DND-41 (cell line): ENCODE results near the gene PRG2.
"Not testable (repeated sequence)": the region's sequence is repeated elsewhere in the genome, so short reads cannot be mapped to it uniquely, and the experiment has no call there.

Experiments used
- ATAC-seq: fragments of 200-7000 bp; cut with Tn5 transposase; 3 replicates; pipeline ENCODE4 v1.9.1; 2021; ENCODE audit warnings: low read depth; ENCODE audit not compliant: insufficient read depth
- DNase-seq: peaks from one replicate; pipeline ENCODE4 v3.0.0-alpha.2; 2020
- H2AFZ ChIP-seq: 2 replicates; pipeline ENCODE4 v1.6.0; 2012; ENCODE audit warnings: low read depth, low read length
- H3K27ac ChIP-seq: 2 replicates; pipeline ENCODE4 v1.5.1; 2012; ENCODE audit warnings: low read length, inconsistent platforms
- H3K27me3 ChIP-seq: fragments of 200-600 bp; sonication (generic); 2 replicates; pipeline ENCODE4 v1.6.0; 2012; ENCODE audit warnings: low read length, mild to moderate bottlenecking, inconsistent platforms; ENCODE audit not compliant: insufficient read depth, poor library complexity
- H3K36me3 ChIP-seq: 2 replicates; pipeline ENCODE4 v1.5.1; 2012; ENCODE audit warnings: low read length, inconsistent platforms; ENCODE audit not compliant: insufficient read depth
- H3K4me1 ChIP-seq: 2 replicates; pipeline ENCODE4 v1.5.1; 2012; ENCODE audit warnings: mild to moderate bottlenecking, low read length; ENCODE audit not compliant: insufficient read depth
- H3K4me2 ChIP-seq: 2 replicates; pipeline ENCODE4 v1.6.0; 2012; ENCODE audit warnings: mild to moderate bottlenecking, moderate library complexity, low read length, inconsistent platforms; ENCODE audit not compliant: insufficient read depth
- H3K4me3 ChIP-seq, 2 experiments: fragments of 200-600 bp in 1 of 2; shearing (Covaris generic) in 1 of 2; 2 replicates each; pipeline ENCODE4 v1.5.1; 2012 to 2016; ENCODE audit warnings: inconsistent platforms in 2 of 2, low read length in 2 of 2, mild to moderate bottlenecking in 2 of 2, low read depth in 1 of 2, moderate library complexity in 1 of 2
- H3K79me2 ChIP-seq: 2 replicates; pipeline ENCODE4 v1.6.0; 2012; ENCODE audit warnings: low read length, inconsistent platforms; ENCODE audit not compliant: insufficient read depth
- H3K9ac ChIP-seq: 2 replicates; pipeline ENCODE4 v1.6.0; 2012; ENCODE audit warnings: low read depth, mild to moderate bottlenecking, inconsistent platforms, low read length, moderate library complexity
- H3K9me3 ChIP-seq: 2 replicates; pipeline ENCODE4 v1.5.1; 2012; ENCODE audit warnings: low read length, moderate library complexity, mild to moderate bottlenecking, inconsistent platforms; ENCODE audit not compliant: insufficient read depth, severe bottlenecking
- H4K20me1 ChIP-seq: 2 replicates; pipeline ENCODE4 v1.6.0; 2012; ENCODE audit warnings: low read length; ENCODE audit not compliant: insufficient read depth
- CTCF ChIP-seq: IDR thresholded peaks from 2 replicates; pipeline ENCODE4 v1.5.1; 2012; ENCODE audit warnings: borderline replicate concordance, low read length, moderate library complexity, mild to moderate bottlenecking; ENCODE audit not compliant: poor library complexity, severe bottlenecking; ENCODE audit errors: extremely low read depth
- EZH2 ChIP-seq: IDR thresholded peaks from 3 replicates; pipeline ENCODE4 v1.6.1; 2012; ENCODE audit warnings: borderline replicate concordance, low read depth, mild to moderate bottlenecking, moderate library complexity, low read length, inconsistent platforms; ENCODE audit not compliant: severe bottlenecking

The PRG2 gene

GRCh38 chr11:57406337-57406904 is 16.0 kb upstream of the PRG2 start:
- DNase-seq: no peak
- Histone ChIP-seq H3K9me3 (no peaks in the 10 kb centered on the region), H3K9ac (no peak overlapping the region)

GRCh38 chr11:57405271-57405860 is 14.9 kb upstream of the PRG2 start:
- H3K9ac ChIP-seq: no peak overlapping the region
- H3K4me2 ChIP-seq: no peak overlapping the region
- peaks cover 32% of the 10 kb centered on the region for H4K20me1 ChIP-seq
- no peaks in the 10 kb centered on the region for H3K4me1 ChIP-seq
- H3K36me3 ChIP-seq: peaks cover 49% of the 10 kb centered on the region
- H2AFZ ChIP-seq: no peak overlapping the region
- no peak overlapping the region for H3K27ac ChIP-seq
- H3K79me2 ChIP-seq: no peaks in the 10 kb centered on the region
- no peaks in the 10 kb centered on the region for H3K9me3 ChIP-seq
- ATAC-seq: no peak
- H3K27me3 ChIP-seq: no peaks in the 10 kb centered on the region
- DNase-seq: no peak
- H3K4me3 ChIP-seq: no peak overlapping the region
- no peak for TF ChIP-seq CTCF
- TF ChIP-seq EZH2: no peak

More at GRCh38 chr11:57406337-57406904, 16.0 kb upstream of the PRG2 start:
- H3K4me1 ChIP-seq: no peaks in the 10 kb centered on the region
- TF ChIP-seq CTCF (no peak), EZH2 (no peak)
- ATAC-seq: peak; percentile 25; the same call in 1 of the 3 replicates
- no peak overlapping the region for H3K27ac ChIP-seq
- peaks cover 59% of the 10 kb centered on the region for H3K36me3 ChIP-seq
- H2AFZ ChIP-seq: no peak overlapping the region
- H3K79me2 ChIP-seq: no peaks in the 10 kb centered on the region
- H3K4me2 ChIP-seq: no peak overlapping the region
- peaks cover 33% of the 10 kb centered on the region for H4K20me1 ChIP-seq
- H3K27me3 ChIP-seq: no peaks in the 10 kb centered on the region
- no peak overlapping the region for H3K4me3 ChIP-seq

GRCh38 chr11:57403802-57404147 is 13.3 kb upstream of the PRG2 start:
- Histone ChIP-seq H3K79me2 (no peaks in the 10 kb centered on the region), H3K27me3 (no peaks in the 10 kb centered on the region), H3K9me3 (no peaks in the 10 kb centered on the region), H3K4me3 (no peak overlapping the region), H3K4me2 (no peak overlapping the region), H3K4me1 (no peaks in the 10 kb centered on the region), H3K36me3 (peaks cover 33% of the 10 kb centered on the region), H3K9ac (no peak overlapping the region), H4K20me1 (peaks cover 16% of the 10 kb centered on the region), H2AFZ (no peak overlapping the region), H3K27ac (no peak overlapping the region)
- ATAC-seq: no peak
- no peak for TF ChIP-seq CTCF
- TF ChIP-seq EZH2: no peak
- DNase-seq: no peak

- H3K9ac ChIP-seq, H3K4me3 ChIP-seq, H2AFZ ChIP-seq, H3K4me1 ChIP-seq, DNase-seq, H3K27me3 ChIP-seq, H3K4me2 ChIP-seq, H3K27ac ChIP-seq, H3K9me3 ChIP-seq, H3K79me2 ChIP-seq, ATAC-seq: not testable (repeated sequence)
- H4K20me1 ChIP-seq: peaks cover 14% of the 10 kb centered on the region
- peaks cover 27% of the 10 kb centered on the region for H3K36me3 ChIP-seq
Measured at GRCh38 chr11:57403003-57403801, 12.8 kb upstream of the PRG2 start.
